Panc1 (cell line): ENCODE data around the gene MB21D2.

Experiments used
- CTCF ChIP-seq: fragments of 450-650 bp; IDR thresholded peaks from 2 replicates; pipeline ENCODE4 v1.5.1; 2017; ENCODE audit warnings: mild to moderate bottlenecking
- SIN3A ChIP-seq: IDR thresholded peaks from 2 replicates; pipeline ENCODE4 v1.6.1; 2012; ENCODE audit warnings: low read depth, mild to moderate bottlenecking, low read length, moderate library complexity, borderline replicate concordance; ENCODE audit not compliant: insufficient read depth

- TF ChIP-seq CTCF (no peak), SIN3A (no peak)
These were observed 83.2 kb downstream of the MB21D2 start for GRCh38 chr3:192834428-192834827.
